Inflammatory macrophage treated with lipopolysaccharide for 1 hour (primary cell): ENCODE measurements around the gene OR51E1.

Experiments used
- DNase-seq, 2 donors: peaks; one replicate each; pipeline ENCODE4 v3.0.0-alpha.2; 2020 to 2022

The OR51E1 gene

DNA sequence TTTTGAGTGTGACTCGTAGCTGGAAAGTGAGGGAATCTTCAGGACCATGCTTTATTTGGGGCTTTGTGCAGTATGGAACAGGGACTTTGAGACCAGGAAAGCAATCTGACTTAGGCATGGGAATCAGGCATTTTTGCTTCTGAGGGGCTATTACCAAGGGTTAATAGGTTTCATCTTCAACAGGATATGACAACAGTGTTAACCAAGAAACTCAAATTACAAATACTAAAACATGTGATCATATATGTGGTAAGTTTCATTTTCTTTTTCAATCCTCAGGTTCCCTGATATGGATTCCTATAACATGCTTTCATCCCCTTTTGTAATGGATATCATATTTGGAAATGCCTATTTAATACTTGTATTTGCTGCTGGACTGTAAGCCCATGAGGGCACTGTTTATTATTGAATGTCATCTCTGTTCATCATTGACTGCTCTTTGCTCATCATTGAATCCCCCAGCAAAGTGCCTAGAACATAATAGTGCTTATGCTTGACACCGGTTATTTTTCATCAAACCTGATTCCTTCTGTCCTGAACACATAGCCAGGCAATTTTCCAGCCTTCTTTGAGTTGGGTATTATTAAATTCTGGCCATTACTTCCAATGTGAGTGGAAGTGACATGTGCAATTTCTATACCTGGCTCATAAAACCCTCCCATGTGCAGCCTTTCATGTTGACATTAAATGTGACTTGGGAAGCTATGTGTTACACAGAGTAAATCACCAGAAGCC lies 11.0 kb downstream of the OR51E1 start:
- DNase-seq: peak in 1 of 2 donors; percentile 2

DNA sequence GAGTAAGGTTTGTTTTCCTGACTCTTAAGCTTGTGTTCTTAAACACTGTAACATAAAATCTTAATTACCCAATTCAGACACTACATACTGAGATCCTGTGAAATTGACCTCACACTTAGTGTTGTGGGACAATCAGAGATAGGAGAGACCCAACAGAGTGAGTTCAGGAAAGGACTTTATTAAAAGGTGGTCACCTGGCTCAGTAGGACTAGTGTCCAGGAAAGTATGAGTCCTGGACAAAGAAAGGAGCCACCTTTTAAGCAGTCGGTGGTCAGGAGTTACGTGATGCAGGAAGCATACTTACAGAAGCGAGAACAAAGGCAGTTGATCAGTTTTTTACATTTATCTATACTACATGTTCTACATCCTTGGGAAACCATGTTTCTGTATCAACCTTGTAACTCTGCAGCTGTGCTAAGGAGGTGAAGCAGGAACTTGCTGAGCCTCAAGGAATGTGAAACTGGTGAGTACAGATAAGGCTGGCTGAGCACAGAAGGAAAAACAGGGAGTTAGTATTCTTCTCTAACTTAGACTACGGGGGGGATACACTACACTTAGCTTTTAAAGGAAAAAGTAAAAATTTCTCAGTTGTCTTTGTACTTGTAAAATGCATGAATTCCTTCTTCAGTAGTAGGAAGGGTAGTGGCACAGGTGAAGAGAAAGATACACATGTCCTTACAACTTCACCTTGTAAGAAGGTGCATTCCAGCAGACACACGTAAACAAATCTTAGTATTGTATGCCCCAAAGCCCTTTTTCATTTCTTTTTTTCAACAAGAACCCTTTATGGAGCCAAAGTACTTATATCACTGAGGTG lies 15.1 kb downstream of the OR51E1 start:
- no peak for DNase-seq

DNA sequence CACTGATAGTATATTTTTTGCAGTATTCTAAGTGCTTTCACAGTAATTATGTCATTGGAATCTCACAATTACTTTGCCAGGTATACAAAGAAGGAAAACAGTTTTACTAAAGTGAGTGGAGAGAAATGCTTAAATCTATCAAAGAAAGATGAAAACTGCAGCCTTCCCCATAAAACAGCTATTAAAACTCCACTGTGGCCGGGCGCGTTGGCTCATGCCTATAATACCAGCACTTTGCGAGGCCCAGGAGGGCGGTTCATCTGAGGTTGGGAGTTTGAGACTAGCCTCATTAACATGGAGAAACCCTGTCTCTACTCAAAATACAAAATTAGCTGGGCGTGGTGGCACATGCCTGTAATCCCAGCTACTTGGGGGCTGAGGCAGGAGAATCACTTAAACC lies 19.1 kb downstream of the OR51E1 start:
- no peak for DNase-seq

DNA sequence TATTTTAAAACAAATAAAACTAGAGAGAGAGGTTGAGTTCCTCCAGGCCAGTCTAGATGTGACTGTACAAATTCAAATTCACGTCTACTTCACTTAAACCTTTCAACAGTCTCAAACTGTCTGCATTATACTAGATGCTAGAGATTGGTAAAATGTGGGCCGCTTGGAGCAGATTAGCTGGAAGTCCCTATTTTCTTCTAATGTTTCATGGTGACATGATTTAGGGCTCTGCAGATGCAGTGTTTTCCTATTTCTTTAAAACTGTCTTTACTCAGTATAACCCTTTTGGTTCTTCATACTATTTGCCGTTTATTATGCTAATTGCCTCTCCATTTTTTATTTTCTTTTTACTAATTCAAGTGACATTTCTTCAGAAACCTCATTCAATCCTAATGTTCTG lies 20.4 kb downstream of the OR51E1 start:
- no peak for DNase-seq

DNA sequence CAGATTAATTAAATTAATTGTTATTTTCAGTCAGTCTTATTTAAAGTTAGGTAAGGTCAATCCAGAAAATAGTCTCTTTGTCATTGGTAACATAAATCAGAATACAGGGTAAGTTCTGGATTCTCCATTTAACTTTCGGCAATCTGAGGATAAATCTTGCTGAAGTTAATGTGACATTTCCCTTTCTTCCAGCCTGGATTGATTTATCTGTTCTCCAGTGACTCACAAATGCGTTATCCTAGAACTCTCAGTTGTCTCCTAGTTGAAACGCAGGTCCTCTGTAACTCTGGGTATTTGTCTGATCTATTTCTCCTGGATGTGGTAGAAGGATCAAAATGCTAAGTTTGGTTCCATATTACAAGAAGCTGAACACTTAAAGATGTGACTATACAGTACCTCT lies 21.0 kb downstream of the OR51E1 start:
- DNase-seq: no peak

DNA sequence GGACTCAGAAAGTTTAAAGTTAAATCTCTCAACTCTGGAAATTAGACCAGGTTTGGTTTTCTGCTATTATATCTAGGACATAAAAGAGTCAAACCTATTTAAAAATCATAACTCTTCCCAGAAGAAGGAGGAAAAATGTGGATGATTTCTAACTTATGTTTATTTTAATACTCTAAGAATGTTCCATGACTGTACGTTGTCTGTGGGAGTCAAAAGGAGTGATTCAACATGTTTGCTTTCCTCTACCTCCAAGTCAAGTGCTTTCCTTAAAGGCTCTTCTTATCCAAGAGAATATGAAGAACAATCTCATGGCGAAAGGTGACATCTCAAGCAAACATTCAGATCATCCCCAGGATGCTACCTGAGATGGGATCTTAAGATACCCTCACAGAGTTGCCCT lies 21.6 kb downstream of the OR51E1 start:
- no peak for DNase-seq

DNA sequence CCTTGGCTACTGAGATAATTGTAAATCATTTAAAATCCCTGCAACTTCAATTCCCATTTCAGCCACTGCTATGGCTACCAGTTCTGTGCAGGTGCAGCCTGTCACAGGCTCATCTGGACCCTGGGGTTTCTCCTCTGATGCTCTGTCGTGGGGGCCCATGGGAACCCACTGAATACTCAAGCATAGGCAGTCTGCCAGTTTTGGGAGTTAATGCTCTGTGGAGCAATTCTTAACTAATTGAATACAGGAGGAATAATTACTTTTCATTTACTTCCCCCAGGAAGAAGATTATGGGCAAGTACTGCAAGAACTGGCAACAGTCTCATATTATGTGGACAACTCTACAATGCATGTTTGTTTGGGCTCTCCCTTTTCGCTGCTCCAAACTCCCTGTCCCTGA lies 28.0 kb downstream of the OR51E1 start:
- no peak for DNase-seq

DNA sequence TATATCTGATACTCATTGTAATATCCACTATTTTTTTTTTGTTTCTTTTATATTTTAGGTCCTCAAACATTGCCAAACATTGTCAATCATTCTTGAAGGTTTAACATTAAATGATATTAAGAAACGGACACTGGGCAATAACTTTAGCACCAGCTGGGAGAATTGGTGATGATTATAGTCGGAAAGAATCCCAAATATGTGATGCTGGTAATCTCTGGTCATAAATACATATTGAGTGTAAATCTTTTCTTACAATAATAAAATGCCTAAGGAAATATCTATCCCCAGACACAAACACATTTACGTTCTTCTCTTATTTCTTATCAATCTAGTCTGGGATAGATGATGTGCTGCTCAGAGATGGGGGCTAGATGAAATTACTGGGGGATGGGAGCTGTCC lies 28.7 kb downstream of the OR51E1 start:
- DNase-seq: no peak

DNA sequence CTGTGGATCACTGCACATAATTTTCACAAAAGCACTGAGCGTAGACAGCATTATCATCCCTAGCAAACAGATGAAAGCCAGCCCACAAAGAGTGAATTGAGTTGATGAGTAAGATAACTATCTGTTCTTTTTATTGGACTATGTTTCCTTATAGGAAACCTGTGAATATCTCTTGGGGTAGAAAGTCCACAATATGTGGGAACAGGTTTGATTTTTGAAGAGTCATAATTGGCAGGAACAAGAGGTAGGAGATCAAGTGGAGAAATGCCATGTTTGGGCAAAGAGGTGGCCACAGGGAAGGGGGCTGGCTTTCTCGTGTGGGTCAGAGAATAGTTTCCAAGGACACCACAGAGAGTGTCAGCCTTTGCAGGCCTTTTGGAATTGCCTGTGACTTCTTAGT lies 30.0 kb downstream of the OR51E1 start:
- no peak for DNase-seq

DNA sequence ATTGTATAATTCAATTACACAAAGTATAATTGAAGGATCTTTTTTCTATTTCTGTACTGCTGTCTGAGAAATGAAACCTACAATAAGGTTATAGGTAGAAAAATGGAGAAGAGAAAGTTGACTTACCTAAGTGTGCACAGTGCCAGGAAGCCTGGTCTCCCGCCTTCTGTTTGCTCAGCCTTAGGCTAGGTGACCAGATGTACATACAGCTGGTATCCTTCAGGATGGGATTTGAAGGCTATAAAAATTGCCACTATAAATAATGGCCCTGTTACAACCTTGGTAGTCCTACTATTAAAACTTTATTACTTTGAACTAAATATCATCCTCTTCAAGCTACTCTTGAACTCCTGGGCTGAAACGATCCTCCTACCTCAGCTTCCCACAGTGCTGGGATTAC lies 34.2 kb downstream of the OR51E1 start:
- no peak for DNase-seq

DNA sequence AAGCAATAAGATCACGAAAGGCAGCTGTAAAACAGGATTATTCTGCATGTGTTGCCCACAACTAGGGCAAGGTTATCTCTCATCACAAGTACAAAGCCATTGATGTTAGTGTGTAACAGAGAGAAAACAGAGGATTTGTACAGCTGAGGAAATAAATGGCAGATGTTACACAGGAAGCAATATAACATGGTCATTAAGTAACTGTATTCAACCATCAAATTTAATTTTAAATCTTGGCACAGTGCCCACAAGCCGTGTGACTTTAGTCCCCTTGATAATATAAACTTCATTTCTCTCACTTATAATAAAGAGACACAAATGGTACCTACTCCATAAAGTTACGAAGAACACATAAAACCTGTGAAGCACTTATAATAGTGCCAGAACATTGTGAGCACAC lies 36.6 kb downstream of the OR51E1 start:
- no peak for DNase-seq

DNA sequence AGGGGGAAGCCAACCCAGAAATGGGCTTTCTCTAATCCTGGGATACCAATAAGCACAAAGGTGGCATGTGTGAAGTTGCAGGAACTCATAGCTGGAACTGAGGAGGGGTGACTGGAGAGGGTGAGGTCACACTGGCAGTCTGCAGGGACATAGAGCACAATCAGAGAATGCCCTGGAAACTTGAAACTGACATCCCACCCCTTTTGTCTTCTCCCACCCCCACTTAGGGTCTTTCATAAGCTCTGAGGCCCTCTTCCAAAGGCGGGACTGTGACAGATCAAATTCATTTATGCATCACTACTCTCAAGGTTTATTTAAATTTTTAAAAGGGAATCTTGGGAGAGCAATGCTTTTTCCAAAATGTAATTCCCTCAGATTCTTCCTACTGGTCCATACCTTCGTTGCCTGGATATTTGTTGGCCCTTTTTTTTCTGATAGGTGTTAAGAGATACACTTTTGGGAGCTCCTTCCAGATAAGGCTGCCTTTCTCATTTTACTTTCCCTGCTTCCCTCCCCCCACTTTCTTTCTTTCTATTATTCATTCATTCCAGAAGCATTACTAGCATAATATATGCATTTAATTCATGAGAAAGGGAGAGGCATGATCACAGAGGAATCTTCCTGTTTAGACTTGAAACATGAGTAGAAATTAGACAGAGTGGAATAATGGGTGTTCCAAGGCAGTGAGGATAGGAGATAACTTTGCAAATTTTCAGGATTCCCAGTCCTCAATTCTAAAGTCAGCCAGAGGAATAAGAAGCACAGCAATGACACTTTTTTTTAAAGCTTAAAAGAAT lies 39.0 kb downstream of the OR51E1 start:
- DNase-seq: no peak

DNA sequence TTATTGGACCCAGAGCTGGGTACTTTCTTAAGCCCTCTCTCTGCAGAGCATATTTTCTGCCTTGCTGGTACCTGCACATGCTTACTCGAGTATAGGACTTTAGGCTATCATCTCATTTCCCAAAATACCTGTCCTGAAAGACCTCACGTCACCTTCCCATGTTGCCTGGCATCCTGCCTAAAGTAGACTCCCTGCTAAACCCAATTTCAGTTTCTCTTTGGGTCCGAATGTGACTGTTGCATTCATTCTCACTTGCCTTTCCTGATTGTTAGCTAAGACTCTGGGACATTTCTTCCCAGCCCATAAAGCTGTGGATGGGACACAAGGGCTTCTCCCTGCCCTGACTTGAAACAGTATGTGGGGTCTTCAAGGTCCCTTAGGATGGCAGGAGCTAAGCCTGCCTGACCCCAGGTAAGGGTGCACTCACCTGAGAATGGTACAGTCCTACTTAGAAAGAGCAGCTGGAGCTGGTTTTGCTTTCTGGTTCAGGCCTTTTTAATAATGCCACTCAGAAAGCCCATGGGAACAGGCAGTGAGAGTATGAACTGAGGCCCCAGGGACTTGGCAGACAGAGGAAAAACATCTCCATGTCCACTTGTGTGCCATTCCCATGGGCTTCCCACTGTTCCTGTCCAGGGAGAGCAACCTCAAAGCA lies 41.0 kb downstream of the OR51E1 start:
- no peak for DNase-seq

DNA sequence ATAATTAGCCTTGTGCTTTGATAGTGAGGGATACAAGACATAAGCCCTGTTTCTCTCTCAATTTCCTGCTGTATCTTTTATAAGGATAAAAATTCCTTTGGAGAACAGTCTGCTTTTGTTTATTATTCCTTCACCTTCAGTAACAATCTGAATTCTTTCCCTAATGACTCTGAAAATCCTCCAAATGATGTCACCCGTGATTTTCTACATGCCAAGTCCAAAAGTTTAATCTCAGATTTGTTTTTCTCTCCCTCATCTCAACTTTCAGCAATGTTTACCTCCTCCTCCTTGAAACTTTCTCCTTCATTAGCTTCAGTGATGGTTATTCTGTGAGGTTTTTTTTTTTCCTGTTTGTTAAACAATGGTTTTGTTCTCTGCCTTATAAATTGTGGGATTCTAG lies 51.7 kb downstream of the OR51E1 start:
- DNase-seq: no peak

DNA sequence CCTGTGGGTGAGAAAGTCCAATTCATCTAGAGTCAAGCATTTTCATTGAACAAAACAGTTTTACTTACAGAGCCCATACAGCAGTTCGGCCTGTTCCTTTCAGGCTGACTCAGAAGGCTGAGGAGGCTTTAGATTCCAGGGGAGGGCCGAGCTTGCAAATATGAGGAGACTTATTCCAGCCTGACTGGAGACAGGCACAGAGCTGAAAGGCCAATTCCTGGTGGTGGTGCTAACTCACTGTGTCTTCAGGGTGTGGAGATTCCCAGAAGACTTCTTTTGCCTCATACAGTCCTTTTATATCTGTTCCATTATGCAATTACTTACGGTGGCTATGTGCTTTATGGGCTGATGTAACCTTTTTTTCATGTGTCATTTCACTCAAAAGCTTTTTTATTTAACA lies 53.8 kb downstream of the OR51E1 start, which contains the start of gene OR51E2:
Gene OR51E2, minus strand, starts transcription at position 269 of the 400 bp plus-strand sequence. CDS start 15,142 bp downstream, outside the sequence.
- DNase-seq: no peak

DNA sequence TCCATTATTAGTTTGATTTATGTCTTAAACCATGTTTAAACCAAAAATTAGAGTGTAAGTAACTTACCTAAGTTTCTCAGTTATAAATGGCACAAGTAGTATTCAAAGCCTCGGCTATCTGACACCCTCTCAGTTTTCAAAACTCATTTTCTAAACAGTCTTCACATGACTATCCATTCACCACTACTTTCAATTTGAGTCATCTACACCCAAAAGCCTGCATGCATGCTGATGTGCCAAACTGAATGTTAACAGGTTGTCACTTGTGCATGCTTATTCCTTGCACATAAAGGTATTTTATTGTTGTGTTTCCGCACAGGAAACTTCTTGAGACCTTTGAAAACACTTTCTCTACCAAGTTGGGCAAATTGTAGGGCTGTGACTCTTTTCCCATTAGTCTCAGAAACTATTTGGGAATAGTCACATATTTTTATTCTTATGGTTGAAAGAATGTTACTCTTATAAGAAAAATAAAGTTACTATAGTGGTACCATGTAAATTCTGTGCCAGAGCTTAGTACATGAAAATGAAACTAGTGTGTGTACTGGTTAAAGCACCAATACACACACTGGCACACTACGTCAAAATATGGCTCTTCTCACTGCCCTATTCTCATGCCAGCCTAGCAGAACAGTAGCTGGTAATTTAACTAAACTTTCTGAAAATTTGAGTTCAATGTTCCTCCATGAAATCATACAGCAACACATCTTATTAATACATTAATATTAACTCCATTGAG lies 56.1 kb downstream of the OR51E1 start:
- no peak for DNase-seq

DNA sequence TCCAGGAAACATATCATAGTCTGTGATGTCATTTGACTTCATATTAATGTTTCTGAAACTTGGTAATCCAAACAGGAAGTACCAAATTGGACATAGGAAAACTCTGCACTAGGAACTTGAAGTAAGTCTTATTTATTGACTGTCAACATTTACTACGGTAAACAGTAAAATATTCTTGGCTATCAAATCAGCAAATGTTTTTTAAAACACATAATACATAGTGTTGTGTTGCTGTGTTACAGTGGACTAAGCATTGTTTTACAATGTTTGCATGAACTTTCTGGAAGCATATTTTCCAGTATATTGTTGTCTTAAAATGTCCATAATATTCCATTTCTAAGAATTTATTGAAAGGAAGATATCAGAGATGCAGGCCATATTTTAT lies 56.6 kb downstream of the OR51E1 start:
- no peak for DNase-seq

DNA sequence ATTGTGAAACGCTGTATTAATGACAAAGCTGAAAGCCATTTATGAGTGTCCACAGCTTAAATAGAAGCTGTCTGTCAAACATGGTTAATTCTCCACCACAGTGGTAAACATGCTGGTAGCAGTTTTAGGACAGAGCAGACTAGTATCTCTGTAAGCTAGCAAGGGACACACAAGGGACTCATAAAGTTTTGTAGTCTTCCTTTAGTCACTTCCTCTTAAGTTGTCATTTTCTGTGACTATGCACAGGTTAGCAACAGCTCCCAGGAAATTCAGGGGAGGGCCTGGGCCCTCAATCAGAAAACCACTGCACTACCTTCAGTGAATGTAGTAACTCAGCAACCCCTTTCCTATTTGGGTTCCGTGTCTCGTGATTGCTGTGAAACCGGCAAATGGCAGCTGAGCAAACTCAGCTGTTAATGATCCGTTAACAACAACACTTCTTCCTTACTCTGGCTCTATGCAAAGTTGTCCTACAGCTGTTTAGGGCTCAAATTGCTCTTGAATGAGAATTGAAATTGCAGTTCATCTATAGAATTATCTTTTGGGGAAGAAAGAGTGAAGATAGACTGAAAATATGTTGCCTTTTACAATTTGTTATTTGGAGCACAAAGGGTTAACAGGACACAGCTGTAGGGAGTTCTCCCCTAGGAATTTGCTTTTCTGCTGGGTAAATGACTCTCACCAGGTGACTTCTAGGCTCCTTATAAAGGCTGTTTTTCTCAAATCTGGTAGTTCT lies 60.4 kb downstream of the OR51E1 start, which contains the start of gene MMP26:
Gene MMP26, plus strand, starts transcription at position 731 of the 736 bp plus-strand sequence.
- DNase-seq: no peak

DNA sequence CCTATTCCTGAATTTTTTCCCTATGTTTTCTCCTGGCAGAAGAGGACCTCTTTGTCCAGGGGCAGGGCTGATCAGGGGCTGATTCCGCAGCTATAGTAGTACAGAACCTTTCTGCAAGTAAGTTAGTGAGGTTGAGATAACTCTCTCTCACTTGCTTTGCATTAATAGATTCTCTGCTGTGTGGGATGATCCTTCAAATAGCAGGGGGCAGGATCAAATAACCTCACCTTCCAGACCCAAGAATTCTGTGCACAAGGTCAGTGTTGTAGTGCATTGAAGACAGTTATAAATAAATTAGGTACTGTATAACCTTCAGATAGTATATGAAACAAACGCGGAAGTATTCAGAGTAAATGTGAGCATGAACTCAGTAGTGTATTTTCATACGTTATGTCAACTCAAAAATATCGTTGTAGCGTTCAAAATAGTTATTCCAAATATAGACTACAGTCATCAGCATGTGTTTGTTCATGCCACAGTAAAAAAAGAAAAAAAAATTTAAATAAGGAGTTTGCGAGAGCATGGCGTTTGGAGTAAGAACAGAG lies 61.1 kb downstream of the OR51E1 start:
- no peak for DNase-seq
